Measurements from ENCODE around the gene LYPD5. TPM values are rescaled to one million over a fixed set of nuclear protein-coding genes. Genes with fewer than 3 reads are reported as not detected.

LYPD5 gene
- total RNA-seq, 1 experiment from 2014 or later: 0.87 TPM

- in situ Hi-C loops (cut with HindIII; ENCODE audit: low pct_unique_long_range_greater_than_20kb, low sequenced_read_pairs): no loop called here
- no peaks in the 10 kb centered on the region; the same call in 1 of the 2 replicates for H3K36me3 ChIP-seq (ENCODE audit: control insufficient read depth, insufficient read depth, low read length)
- H3K9me3 ChIP-seq (ENCODE audit: control insufficient read depth, insufficient read depth, low read depth, low read length): no peaks in the 10 kb centered on the region
- intact Hi-C loops (cut with micrococcal nuclease; ENCODE audit: unreplicated experiment): no loop called here
- DNase-seq (ENCODE audit: low read depth, low spot score) (no peak), ATAC-seq (peak; percentile 59)
- no TSS peak for BruUV-seq (replicated peaks)
- CTCF ChIA-PET: interaction anchor here (0.5 to 1.3 kb wide), 2 partner anchors 15 to 478 kb away, joined by 3 to 4 read pairs; no protein-coding TSS in a partner anchor
- H3K27me3 ChIP-seq (ENCODE audit: control insufficient read depth, insufficient read depth, low read length): no peaks in the 10 kb centered on the region
- peaks cover 64% of the 10 kb centered on the region for H3K4me1 ChIP-seq (ENCODE audit: control insufficient read depth, insufficient read depth, low read length)
- TF ChIP-seq POLR2AphosphoS5 (IDR thresholded peaks at IDR 0.05; ENCODE audit: low read depth, low read length) (no peak), REST (IDR thresholded peaks at IDR 0.05; ENCODE audit: insufficient read depth in 1 of 2, low read depth in 2 of 2, low read length in 1 of 2) (no peak), SIN3A (IDR thresholded peaks at IDR 0.05; ENCODE audit: borderline replicate concordance, insufficient read depth, low read depth, low read length) (no peak), TCF7L2 (IDR thresholded peaks at IDR 0.05; ENCODE audit: low read depth, low read length) (no peak), CTCF (IDR thresholded peaks at IDR 0.05) (no peak)
- H3K4me3 ChIP-seq (ENCODE audit: low read depth in 2 of 2, low read length in 2 of 2): peak within 1 kb of the TSS; percentile 38 to 67
- POLR2A ChIA-PET: interaction anchor here (0.7 kb wide), 1 partner anchor 431 kb away, joined by 3 read pairs; no protein-coding TSS in a partner anchor
- peak within 1 kb of the TSS; percentile 98 for H3K27ac ChIP-seq (ENCODE audit: low read length)
These were observed 21.3 kb downstream of the LYPD5 start, which contains the start of gene KCNN4 for GRCh38 chr19:43780706-43781525. Gene KCNN4 (minus strand): TSS chr19:43780973. CDS start chr19:43780861, 112 bp downstream.

DNA sequence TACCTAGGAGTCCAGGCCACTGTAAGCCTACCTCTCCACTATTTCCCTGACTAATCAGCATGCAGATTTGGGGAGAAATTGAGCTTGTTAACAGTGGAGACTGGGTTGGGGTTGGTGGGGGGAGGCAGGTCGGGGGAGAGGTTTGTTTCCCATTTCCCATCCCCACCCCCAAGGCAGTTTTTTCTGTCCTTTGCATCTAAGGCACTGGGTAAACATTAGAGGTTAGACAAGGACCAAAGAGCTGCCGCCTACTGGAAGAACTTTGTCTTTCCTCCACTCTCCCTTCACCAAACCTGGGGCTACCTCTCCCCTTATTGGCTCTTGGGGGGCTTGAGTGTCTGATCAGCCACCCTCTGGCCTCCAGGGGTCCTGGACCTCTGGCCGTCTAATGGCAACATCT is 22.4 kb downstream of the LYPD5 start:
- no peak for ATAC-seq
- Histone ChIP-seq H3K27ac (ENCODE audit: low read length) (peak overlapping the region; percentile 98), H3K27me3 (ENCODE audit: control insufficient read depth, insufficient read depth, low read length) (no peaks in the 10 kb centered on the region), H3K4me3 (ENCODE audit: low read depth in 2 of 2, low read length in 2 of 2) (peak overlapping the region; percentile 38 to 67), H3K4me1 (ENCODE audit: control insufficient read depth, insufficient read depth, low read length) (peaks cover 61% of the 10 kb centered on the region), H3K36me3 (ENCODE audit: control insufficient read depth, insufficient read depth, low read length) (no peaks in the 10 kb centered on the region; the same call in 1 of the 2 replicates), H3K9me3 (ENCODE audit: control insufficient read depth, insufficient read depth, low read depth, low read length) (no peaks in the 10 kb centered on the region)
- in situ Hi-C loops (cut with HindIII; ENCODE audit: low pct_unique_long_range_greater_than_20kb, low sequenced_read_pairs) (no loop called here), intact Hi-C loops (cut with micrococcal nuclease; ENCODE audit: unreplicated experiment) (no loop called here)
- no TSS peak for BruUV-seq (replicated peaks)
- ChIA-PET POLR2A (no interaction called here), CTCF (no interaction called here)
- TF ChIP-seq REST (IDR thresholded peaks at IDR 0.05; ENCODE audit: insufficient read depth in 1 of 2, low read depth in 2 of 2, low read length in 1 of 2): no peak
- TF ChIP-seq CTCF (IDR thresholded peaks at IDR 0.05): peak; percentile 59; the same call in 1 of the 2 replicates
- TF ChIP-seq SIN3A (IDR thresholded peaks at IDR 0.05; ENCODE audit: borderline replicate concordance, insufficient read depth, low read depth, low read length): no peak
- 0 out of 2 replicates have a peak, but pooled peaks have one; percentile 39 for TF ChIP-seq TCF7L2 (IDR thresholded peaks at IDR 0.05; ENCODE audit: low read depth, low read length)
- TF ChIP-seq POLR2AphosphoS5 (IDR thresholded peaks at IDR 0.05; ENCODE audit: low read depth, low read length): no peak
- DNase-seq (ENCODE audit: low read depth, low spot score): no peak
